ENCODE results near the gene LHX5.

- TF ChIP-seq, protein P1, sequence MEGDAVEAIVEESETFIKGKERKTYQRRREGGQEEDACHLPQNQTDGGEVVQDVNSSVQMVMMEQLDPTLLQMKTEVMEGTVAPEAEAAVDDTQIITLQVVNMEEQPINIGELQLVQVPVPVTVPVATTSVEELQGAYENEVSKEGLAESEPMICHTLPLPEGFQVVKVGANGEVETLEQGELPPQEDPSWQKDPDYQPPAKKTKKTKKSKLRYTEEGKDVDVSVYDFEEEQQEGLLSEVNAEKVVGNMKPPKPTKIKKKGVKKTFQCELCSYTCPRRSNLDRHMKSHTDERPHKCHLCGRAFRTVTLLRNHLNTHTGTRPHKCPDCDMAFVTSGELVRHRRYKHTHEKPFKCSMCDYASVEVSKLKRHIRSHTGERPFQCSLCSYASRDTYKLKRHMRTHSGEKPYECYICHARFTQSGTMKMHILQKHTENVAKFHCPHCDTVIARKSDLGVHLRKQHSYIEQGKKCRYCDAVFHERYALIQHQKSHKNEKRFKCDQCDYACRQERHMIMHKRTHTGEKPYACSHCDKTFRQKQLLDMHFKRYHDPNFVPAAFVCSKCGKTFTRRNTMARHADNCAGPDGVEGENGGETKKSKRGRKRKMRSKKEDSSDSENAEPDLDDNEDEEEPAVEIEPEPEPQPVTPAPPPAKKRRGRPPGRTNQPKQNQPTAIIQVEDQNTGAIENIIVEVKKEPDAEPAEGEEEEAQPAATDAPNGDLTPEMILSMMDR (IDR thresholded peaks at IDR 0.05): no peak
- no peak for TF ChIP-seq POLR2AphosphoS5 (IDR thresholded peaks at IDR 0.05)
Observed at GRCh38 chr12:113469224-113469948, 2.3 kb downstream of the LHX5 start.

Data from breast epithelium (tissue), 3 donors.